HCT116 (cell line): ENCODE measurements around the gene NRAP. TPM values are rescaled to one million over a fixed set of nuclear protein-coding genes. Genes with fewer than 3 reads are reported as not detected.

Source experiments
- CEBPB ChIP-seq: IDR thresholded peaks from 2 replicates; pipeline ENCODE4 v1.6.1; 2012; ENCODE audit warnings: low read depth
- ELF1 ChIP-seq: IDR thresholded peaks from 2 replicates; pipeline ENCODE4 v1.6.1; 2012; ENCODE audit warnings: low read depth, borderline replicate concordance
- SIN3A ChIP-seq: IDR thresholded peaks from 2 replicates; pipeline ENCODE4 v1.6.1; 2012; ENCODE audit warnings: low read depth
- TCF7L2 ChIP-seq: IDR thresholded peaks from 2 replicates; pipeline ENCODE4 v1.7.0; 2011; ENCODE audit warnings: borderline replicate concordance, inconsistent platforms; ENCODE audit not compliant: insufficient read depth, insufficient read length; ENCODE audit errors: extremely low read depth
- ZFX ChIP-seq: fragments of 450-650 bp; IDR thresholded peaks from 2 replicates; pipeline ENCODE4 v1.6.1; 2017
- total RNA-seq: library from RNA; stranded (reverse); gene quantifications from one replicate; pipeline ENCODE4 v1.2.1, GENCODE V29; 2021; ENCODE audit not compliant: unreplicated experiment
- TF ChIP-seq, protein P1 (sequence below): IDR thresholded peaks from 2 replicates; pipeline ENCODE4 v1.6.1; 2012; ENCODE audit warnings: low read depth
- TF ChIP-seq, protein P2 (sequence below): IDR thresholded peaks from 2 replicates; pipeline ENCODE4 v1.6.1; 2011; ENCODE audit warnings: mild to moderate bottlenecking, low read length, moderate library complexity; ENCODE audit not compliant: insufficient replicate concordance; ENCODE audit errors: extremely low read depth

NRAP gene
- total RNA-seq, 1 experiment from 2014 or later, result not detected

DNA sequence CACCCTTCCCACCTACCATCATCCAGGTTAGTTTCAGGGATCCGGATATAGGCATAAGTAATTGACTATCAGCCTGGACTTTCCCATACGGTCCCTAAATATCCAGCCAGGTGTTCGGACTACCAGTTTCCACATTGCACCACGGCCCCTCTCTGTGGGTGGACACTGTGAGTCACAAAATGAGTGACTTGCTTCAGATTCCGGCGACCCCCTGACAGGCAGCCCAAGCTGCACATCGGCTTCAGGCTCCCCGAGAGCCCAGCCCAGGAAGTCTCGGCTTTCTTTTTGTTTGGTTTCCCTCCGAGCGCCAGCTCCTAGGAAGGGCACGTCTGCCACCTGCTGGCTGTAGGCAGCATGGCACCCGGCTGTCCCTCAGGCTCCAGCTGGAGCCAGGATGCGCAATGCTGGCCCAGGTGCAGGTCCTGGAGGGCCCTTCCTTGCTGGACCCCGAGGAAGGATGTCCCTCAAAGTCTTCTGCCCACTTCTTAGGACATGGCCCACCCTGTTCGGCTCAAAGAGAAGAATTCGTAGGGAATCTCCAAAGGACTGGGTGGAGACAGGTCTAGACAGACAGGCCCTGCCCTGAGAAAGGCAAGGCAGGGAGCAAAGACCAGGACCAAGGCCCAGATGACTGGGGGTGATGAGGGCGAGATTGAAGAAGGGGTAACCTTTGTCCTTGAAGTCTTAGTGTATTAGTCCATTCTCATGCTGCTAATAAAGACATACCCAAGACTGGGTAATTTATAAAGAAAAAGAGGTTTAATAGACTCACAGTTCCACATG, 100.3 kb downstream of the NRAP start (continued):
- TF ChIP-seq, protein P1, sequence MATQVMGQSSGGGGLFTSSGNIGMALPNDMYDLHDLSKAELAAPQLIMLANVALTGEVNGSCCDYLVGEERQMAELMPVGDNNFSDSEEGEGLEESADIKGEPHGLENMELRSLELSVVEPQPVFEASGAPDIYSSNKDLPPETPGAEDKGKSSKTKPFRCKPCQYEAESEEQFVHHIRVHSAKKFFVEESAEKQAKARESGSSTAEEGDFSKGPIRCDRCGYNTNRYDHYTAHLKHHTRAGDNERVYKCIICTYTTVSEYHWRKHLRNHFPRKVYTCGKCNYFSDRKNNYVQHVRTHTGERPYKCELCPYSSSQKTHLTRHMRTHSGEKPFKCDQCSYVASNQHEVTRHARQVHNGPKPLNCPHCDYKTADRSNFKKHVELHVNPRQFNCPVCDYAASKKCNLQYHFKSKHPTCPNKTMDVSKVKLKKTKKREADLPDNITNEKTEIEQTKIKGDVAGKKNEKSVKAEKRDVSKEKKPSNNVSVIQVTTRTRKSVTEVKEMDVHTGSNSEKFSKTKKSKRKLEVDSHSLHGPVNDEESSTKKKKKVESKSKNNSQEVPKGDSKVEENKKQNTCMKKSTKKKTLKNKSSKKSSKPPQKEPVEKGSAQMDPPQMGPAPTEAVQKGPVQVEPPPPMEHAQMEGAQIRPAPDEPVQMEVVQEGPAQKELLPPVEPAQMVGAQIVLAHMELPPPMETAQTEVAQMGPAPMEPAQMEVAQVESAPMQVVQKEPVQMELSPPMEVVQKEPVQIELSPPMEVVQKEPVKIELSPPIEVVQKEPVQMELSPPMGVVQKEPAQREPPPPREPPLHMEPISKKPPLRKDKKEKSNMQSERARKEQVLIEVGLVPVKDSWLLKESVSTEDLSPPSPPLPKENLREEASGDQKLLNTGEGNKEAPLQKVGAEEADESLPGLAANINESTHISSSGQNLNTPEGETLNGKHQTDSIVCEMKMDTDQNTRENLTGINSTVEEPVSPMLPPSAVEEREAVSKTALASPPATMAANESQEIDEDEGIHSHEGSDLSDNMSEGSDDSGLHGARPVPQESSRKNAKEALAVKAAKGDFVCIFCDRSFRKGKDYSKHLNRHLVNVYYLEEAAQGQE, result no peak
- peak; percentile 18 for TF ChIP-seq TCF7L2
- TF ChIP-seq SIN3A, result no peak
- TF ChIP-seq ZFX, result no peak
- no peak for TF ChIP-seq ELF1
- no peak for TF ChIP-seq CEBPB
- TF ChIP-seq, protein P2, sequence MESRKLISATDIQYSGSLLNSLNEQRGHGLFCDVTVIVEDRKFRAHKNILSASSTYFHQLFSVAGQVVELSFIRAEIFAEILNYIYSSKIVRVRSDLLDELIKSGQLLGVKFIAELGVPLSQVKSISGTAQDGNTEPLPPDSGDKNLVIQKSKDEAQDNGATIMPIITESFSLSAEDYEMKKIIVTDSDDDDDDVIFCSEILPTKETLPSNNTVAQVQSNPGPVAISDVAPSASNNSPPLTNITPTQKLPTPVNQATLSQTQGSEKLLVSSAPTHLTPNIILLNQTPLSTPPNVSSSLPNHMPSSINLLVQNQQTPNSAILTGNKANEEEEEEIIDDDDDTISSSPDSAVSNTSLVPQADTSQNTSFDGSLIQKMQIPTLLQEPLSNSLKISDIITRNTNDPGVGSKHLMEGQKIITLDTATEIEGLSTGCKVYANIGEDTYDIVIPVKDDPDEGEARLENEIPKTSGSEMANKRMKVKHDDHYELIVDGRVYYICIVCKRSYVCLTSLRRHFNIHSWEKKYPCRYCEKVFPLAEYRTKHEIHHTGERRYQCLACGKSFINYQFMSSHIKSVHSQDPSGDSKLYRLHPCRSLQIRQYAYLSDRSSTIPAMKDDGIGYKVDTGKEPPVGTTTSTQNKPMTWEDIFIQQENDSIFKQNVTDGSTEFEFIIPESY, result peak; percentile 5
- TF ChIP-seq, all 23 proteins: peak for 5
